Loucy (cell line): Measurements from ENCODE around the gene UPP1.
"Not testable (repeated sequence)": the region's sequence is repeated elsewhere in the genome, so short reads cannot be mapped to it uniquely, and the experiment has no call there.

Source experiments
- H2AFZ ChIP-seq: fragments of 200-600 bp; sonication (generic); 2 replicates; pipeline ENCODE4 v1.6.0; 2016; ENCODE audit warnings: antibody characterized with exemption, mild to moderate bottlenecking, low read length, moderate library complexity
- H3F3A ChIP-seq: fragments of 200-600 bp; 2 replicates; pipeline ENCODE4 v1.6.0; 2016; ENCODE audit warnings: antibody characterized with exemption, low read depth, mild to moderate bottlenecking
- H3K27me3 ChIP-seq: fragments of 200-600 bp; sonication (generic); 2 replicates; pipeline ENCODE4 v1.6.1; 2014; ENCODE audit warnings: low read length, mild to moderate bottlenecking; ENCODE audit not compliant: insufficient read depth, poor library complexity, severe bottlenecking
- H3K36me3 ChIP-seq: fragments of 200-600 bp; sonication (generic); 2 replicates; pipeline ENCODE4 v1.6.1; 2016; ENCODE audit warnings: low read length; ENCODE audit not compliant: insufficient read depth
- H3K4me1 ChIP-seq: fragments of 200-600 bp; sonication (generic); 2 replicates; pipeline ENCODE4 v1.5.1; 2014; ENCODE audit warnings: low read length, mild to moderate bottlenecking; ENCODE audit not compliant: insufficient read depth, poor library complexity, severe bottlenecking
- H3K4me2 ChIP-seq: fragments of 200-600 bp; sonication (generic); 2 replicates; pipeline ENCODE4 v1.6.0; 2014; ENCODE audit warnings: antibody characterized with exemption, low read length, low read depth, mild to moderate bottlenecking; ENCODE audit not compliant: poor library complexity, severe bottlenecking
- H3K4me3 ChIP-seq: fragments of 200-600 bp; sonication (generic); 2 replicates; pipeline ENCODE4 v1.5.1; 2014; ENCODE audit warnings: low read length, mild to moderate bottlenecking, mixed read lengths; ENCODE audit not compliant: poor library complexity, severe bottlenecking
- H3K79me2 ChIP-seq: fragments of 200-600 bp; sonication (generic); 2 replicates; pipeline ENCODE4 v1.6.1; 2014; ENCODE audit warnings: low read length; ENCODE audit not compliant: insufficient read depth
- H3K9ac ChIP-seq: fragments of 200-600 bp; sonication (generic); 2 replicates; pipeline ENCODE4 v1.6.0; 2014; ENCODE audit warnings: mild to moderate bottlenecking, low read depth, low read length, moderate library complexity; ENCODE audit not compliant: poor library complexity, severe bottlenecking
- H3K9me2 ChIP-seq: fragments of 200-600 bp; sonication (generic); replicated peaks from 2 replicates; pipeline ENCODE4 v1.6.1; 2016; ENCODE audit warnings: low read depth, low read length, mixed read lengths
- H3K9me3 ChIP-seq: fragments of 200-600 bp; sonication (generic); 2 replicates; pipeline ENCODE4 v1.6.1; 2014; ENCODE audit warnings: mild to moderate bottlenecking, antibody characterized with exemption, low read length, low read depth; ENCODE audit not compliant: insufficient read depth
- H4K20me1 ChIP-seq: fragments of 200-600 bp; sonication (generic); 2 replicates; pipeline ENCODE4 v1.6.0; 2014; ENCODE audit warnings: antibody characterized with exemption, low read length, mild to moderate bottlenecking; ENCODE audit not compliant: insufficient read depth, poor library complexity, severe bottlenecking
- EZH2phosphoT487 ChIP-seq: fragments of 200-600 bp; IDR thresholded peaks from 2 replicates; pipeline ENCODE4 v1.6.1; 2018; ENCODE audit warnings: antibody characterized with exemption, mild to moderate bottlenecking, moderate library complexity, borderline replicate concordance
- TF ChIP-seq, protein P1 (sequence below): fragments of 200-600 bp; sonication (generic); conservative IDR thresholded peaks from 2 replicates; pipeline ENCODE4 v1.5.1; 2014; ENCODE audit warnings: mild to moderate bottlenecking, antibody characterized with exemption, low read length

Gene UPP1

DNA sequence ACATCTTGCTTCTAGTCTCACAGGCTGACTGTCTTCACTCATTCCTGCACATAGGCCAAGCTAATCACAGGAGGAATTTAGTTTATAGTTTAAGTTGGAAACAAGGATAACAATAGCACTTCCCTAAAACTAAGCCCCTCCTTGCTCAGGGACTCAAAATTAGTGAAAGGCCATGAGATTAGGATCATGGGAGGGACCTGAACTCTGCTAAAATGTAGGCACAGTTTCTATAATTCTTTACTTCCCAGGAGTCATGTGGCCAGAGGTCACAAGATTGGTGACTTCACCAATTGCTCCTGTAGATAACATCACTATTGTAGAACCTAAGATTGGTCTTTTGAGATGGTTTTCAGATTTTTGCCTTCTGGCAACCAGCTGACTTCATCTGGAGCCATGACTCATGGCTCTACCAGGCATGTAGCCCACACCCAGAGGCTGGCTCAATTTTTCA lies 14.8 kb upstream of the UPP1 start:
- Histone ChIP-seq H3K9me2 (no peaks in the 10 kb centered on the region), H3K4me2 (no peak overlapping the region), H3K4me1 (no peaks in the 10 kb centered on the region), H2AFZ (no peak overlapping the region), H3K4me3 (no peak overlapping the region), H4K20me1 (no peaks in the 10 kb centered on the region), H3K27me3 (no peaks in the 10 kb centered on the region), H3K79me2 (no peaks in the 10 kb centered on the region), H3K9ac (no peak overlapping the region), H3K36me3 (no peaks in the 10 kb centered on the region), H3F3A (no peaks in the 10 kb centered on the region), H3K9me3 (no peaks in the 10 kb centered on the region)
- TF ChIP-seq EZH2phosphoT487 = no peak

DNA sequence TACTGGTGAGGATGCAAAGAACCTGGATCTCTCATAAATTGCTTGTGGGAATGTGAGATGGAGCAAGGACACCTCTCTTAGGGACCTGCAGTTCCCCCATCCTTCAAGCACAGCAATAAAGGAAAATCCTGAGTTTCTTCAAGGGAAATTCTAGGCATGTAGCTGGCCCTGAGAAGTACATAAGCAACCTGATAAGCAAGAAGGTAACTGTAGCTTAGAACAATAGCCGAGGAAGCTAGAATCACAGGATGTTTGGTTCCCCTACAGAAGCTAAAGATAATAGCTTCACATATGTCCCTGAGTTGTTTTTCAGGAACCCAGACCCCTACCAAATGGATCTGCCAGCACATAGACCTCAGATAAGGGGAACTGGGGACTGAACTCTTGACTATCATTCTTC lies 11.6 kb upstream of the UPP1 start:
- Histone ChIP-seq H3K4me3 (no peak overlapping the region), H3K9me2 (no peaks in the 10 kb centered on the region), H3K36me3 (no peaks in the 10 kb centered on the region), H3K79me2 (no peaks in the 10 kb centered on the region), H2AFZ (no peak overlapping the region), H3K9me3 (no peaks in the 10 kb centered on the region), H3K9ac (no peak overlapping the region), H3K4me1 (no peaks in the 10 kb centered on the region), H3K27me3 (no peaks in the 10 kb centered on the region), H3K4me2 (no peak overlapping the region), H3F3A (no peaks in the 10 kb centered on the region), H4K20me1 (no peaks in the 10 kb centered on the region)
- no peak for TF ChIP-seq EZH2phosphoT487
- TF ChIP-seq, protein P1, sequence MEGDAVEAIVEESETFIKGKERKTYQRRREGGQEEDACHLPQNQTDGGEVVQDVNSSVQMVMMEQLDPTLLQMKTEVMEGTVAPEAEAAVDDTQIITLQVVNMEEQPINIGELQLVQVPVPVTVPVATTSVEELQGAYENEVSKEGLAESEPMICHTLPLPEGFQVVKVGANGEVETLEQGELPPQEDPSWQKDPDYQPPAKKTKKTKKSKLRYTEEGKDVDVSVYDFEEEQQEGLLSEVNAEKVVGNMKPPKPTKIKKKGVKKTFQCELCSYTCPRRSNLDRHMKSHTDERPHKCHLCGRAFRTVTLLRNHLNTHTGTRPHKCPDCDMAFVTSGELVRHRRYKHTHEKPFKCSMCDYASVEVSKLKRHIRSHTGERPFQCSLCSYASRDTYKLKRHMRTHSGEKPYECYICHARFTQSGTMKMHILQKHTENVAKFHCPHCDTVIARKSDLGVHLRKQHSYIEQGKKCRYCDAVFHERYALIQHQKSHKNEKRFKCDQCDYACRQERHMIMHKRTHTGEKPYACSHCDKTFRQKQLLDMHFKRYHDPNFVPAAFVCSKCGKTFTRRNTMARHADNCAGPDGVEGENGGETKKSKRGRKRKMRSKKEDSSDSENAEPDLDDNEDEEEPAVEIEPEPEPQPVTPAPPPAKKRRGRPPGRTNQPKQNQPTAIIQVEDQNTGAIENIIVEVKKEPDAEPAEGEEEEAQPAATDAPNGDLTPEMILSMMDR = no peak

DNA sequence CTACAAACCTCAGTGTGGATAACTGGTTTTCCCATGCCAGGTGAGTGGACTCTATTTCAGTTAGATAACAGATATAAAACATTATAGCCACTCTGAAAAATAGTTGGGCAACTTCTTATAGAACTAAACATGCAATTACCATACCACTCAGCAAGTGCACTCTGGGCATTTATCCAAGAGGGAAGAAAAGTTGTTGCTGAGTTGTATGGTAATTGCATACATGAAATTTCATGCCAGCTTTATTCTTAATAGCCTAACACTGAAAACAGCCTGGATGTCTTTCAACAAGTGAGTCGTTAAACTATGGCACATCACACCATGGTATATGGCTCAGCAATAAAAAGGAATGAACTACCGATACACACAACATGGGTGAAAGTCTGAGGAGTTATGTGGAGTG lies 10.6 kb upstream of the UPP1 start:
- H3K79me2 ChIP-seq = no peaks in the 10 kb centered on the region
- no peak overlapping the region for H3K4me2 ChIP-seq
- no peaks in the 10 kb centered on the region for H3F3A ChIP-seq
- no peaks in the 10 kb centered on the region for H3K9me2 ChIP-seq
- no peaks in the 10 kb centered on the region for H3K4me1 ChIP-seq
- no peak overlapping the region for H3K9ac ChIP-seq
- TF ChIP-seq EZH2phosphoT487 = no peak
- TF ChIP-seq, protein P1 = no peak
- H3K27me3 ChIP-seq = no peaks in the 10 kb centered on the region
- H4K20me1 ChIP-seq = no peaks in the 10 kb centered on the region
- H3K36me3 ChIP-seq = no peaks in the 10 kb centered on the region
- no peak overlapping the region for H3K4me3 ChIP-seq
- no peaks in the 10 kb centered on the region for H3K9me3 ChIP-seq
- no peak overlapping the region for H2AFZ ChIP-seq

DNA sequence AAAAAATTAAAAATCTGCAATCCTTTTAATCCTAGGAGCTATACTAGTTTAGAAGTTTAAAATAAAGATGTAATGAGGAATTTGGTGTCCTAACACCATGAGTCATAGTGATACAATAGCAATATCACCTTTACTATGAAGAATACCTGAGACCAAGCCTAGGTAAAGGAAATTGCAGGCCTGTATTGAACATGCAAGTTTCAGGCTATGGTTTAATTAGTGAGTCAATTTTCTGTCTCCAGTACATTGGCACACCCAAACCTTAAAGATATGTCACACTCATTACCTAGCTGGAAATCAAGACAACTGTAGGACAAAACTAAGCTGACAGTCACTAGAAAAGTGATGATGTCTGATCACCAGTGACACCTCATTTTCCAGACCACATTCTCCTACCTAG lies 6.7 kb upstream of the UPP1 start:
- not testable (repeated sequence) for H3K4me1 ChIP-seq, H3K27me3 ChIP-seq, H3K9me3 ChIP-seq, H3K9ac ChIP-seq, H3F3A ChIP-seq, H3K9me2 ChIP-seq, H3K79me2 ChIP-seq, H3K4me3 ChIP-seq, H2AFZ ChIP-seq, H3K36me3 ChIP-seq, H4K20me1 ChIP-seq, H3K4me2 ChIP-seq
